GM19324 (cell line): ENCODE data around the gene IL11RA.

Experiments used
- ATAC-seq: cut with Tn5 transposase; IDR thresholded peaks from one replicate; pipeline ENCODE4 v1.9.1; 2021; ENCODE audit warnings: mild to moderate bottlenecking, moderate library complexity; ENCODE audit not compliant: unreplicated experiment, low FRiP score

IL11RA gene

DNA sequence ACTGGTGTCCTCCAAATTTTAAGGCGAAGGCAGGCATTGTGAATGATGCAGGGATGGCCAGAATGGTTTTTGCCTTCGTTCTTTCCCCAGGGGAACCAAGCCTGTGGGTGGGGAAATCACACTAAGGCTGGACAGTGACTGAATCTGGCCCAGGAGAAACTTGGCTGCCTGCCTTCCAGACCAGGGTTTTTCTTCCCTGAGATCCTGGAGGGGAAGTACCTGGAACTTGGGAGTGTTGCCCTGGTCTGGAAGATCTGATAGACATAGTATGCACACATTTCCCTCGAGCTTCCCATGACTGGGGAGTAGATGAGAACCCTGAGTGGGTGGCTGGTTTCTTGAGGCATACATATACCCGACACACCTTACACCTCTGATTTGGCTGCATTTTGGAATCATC is 664 bp upstream of the IL11RA start:
- ATAC-seq: no peak

- ATAC-seq: no peak
These were observed 616 bp downstream of the IL11RA start for GRCh38 chr9:34652602-34653000.

DNA sequence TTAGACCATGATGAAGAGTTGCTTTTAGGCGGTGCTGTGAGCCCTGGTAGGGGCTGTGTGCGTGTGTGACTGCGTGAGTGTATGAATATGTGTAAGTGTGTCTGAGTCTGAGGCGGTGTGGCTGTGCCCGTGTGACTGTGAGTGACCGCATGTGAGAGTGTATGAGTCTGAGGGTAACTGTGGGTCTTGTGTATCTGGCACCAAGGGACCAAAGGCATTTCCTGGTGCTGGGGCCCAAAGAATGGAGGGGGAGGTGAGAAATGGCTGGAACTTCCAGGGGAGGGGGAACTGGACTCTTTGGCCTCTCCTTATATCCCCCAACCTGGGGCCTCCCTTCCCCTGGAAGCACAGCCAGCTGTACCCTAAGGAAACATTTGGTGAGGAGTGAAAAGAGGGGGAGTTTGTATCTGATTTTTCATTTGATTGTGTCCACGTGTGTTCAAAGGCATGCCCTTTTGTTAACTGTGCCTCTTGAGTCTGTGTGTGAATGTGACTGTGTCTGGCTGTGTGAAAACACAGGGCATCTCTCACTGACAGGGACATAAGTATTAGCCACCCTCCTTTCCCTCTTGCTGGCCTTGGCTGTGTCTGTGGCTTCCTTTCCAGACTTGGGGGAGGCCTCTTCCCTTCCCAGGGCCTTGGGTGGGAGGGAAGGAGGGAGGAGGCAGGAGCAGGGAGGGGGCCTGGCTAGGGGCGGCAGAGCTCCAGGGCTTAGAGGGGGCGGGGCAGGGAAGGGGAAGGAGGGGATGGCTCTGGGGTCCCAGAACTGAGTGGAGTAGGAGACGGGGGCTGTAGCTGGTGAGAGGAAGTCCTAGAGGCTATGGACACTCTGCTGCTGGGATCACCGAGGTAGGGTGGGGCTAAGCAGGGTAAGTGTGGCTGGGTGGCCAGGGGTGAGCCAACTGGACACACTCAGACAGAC is 1.4 kb downstream of the IL11RA start:
- ATAC-seq: no peak

DNA sequence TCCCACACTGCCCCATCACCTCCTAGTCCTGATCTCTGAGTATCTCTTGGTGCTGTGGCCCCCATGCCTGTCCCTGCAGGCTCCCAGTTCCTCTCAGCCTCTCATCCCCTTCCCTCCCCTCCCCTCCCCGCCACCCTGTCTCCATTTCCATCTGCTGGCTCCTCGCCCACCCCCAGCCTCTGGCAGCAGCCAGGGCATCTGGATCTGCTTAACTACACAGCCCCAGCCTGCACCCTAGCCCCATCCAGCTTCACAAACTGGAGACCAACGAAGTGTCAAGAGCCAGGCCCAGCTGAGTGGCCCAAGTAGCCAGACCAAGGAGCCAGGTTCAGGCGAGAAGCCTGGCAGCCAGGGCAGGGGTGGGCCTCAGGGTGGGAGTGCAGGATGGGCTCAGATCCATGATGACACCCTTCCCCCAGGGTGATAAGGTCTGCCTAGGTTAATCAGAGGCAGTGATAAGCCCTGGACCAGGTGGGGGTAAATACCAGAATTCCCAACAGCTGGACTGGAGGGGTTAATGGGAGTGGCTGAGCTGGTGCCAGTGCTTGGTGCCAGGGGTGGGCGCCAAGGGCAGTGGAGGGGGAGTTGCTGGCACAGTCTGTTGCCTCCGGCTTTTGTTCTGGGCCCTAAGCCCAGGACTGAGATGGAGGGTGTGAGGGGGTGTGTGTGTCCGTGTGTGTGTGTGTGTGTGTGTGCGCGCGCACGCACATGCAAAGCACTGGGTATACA is 2.5 kb downstream of the IL11RA start:
- no peak for ATAC-seq

GRCh38 chr9:34655394-34655793 is 3.4 kb downstream of the IL11RA start:
- no peak for ATAC-seq

GRCh38 chr9:34656992-34657391 is 5.0 kb downstream of the IL11RA start:
- no peak for ATAC-seq

GRCh38 chr9:34658461-34658860 is 6.5 kb downstream of the IL11RA start:
- ATAC-seq: no peak

DNA sequence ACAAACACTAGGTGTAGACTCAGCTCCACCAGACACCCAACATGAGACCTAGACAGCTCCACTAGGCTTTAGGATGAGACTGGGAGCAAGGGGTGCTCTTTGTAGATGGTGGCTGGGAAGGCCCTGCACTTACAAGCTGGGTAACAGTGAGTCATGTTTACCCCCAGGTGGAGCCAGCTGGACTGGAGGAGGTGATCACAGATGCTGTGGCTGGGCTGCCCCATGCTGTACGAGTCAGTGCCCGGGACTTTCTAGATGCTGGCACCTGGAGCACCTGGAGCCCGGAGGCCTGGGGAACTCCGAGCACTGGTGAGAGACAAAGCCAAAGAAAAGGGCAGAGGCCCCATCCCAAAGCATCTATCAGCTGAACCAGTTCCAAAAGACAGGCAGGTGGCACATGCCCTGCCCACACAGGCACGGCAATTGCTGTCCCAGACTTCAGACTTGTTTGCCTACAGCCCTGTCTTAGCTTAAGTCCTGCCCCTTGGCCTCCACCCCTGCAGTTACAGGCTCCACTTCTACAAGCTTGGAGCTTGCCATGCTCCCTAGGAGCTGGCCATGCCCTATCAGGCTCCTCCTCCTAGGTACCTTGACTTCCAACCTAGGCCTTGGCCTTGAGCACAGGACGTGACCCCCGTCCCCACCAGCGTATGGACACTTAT is 7.7 kb downstream of the IL11RA start:
- ATAC-seq: no peak

DNA sequence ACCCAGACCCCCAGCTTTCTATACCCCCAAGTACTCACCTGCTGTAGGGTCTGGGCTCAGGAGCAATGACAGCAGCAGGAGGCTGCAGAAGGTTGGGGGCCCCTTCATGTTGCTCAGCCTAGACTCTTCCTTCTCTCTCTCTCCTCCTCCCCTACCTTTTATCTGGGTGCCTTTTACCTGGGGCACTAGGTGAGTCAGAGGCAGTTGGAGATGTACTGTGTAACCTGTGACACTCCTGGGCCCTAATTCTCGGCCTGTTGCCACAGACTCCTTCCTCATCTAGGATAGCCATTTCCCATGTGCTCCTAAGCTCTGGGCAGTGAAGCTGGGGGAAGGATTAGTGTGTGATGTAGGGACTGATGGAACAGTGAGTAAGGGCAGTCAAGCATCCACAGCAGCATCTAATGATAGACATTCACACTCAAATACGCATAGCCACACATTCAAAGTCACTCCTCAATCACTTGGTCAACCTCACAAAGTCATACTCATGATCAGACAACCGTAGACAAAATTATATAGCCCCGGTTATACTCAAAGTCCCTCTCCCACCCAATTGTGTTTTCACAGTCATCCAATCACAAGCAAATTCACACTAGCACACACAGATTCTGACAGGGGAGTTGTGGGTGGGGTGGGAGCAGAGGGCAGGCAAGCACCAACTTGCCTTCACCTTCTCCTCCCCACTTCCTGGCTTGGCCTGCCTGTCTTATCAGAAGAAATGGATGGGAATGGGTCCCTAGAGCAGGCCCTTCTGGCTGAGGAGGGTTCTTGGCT is 10.7 kb downstream of the IL11RA start, which contains the start of gene CCL27:
Gene CCL27, minus strand, starts transcription at position 132 of the 777 bp plus-strand sequence. Its CDS starts 24 bp downstream, at position 108.
- ATAC-seq: no peak

DNA sequence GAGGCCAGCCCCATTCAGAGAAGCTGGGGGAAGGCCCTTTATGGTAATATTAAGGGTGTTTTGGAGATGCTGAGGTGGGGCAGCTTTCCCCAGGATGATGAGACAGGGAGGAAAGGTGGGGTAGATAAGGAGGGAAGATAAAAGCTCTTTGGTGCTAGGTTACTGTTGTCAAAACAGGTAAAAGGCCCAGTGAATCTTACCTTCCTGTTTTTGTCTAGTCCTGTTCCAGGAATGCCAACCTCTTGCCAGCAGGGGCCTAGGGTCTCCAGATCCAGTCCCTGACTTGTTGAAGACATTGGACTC is 11.3 kb downstream of the IL11RA start:
- no peak for ATAC-seq

- ATAC-seq: no peak
These were observed 12.5 kb downstream of the IL11RA start for GRCh38 chr9:34664281-34665066.

GRCh38 chr9:34665067-34665380 is 13.0 kb downstream of the IL11RA start:
- peak; percentile 20 for ATAC-seq

DNA sequence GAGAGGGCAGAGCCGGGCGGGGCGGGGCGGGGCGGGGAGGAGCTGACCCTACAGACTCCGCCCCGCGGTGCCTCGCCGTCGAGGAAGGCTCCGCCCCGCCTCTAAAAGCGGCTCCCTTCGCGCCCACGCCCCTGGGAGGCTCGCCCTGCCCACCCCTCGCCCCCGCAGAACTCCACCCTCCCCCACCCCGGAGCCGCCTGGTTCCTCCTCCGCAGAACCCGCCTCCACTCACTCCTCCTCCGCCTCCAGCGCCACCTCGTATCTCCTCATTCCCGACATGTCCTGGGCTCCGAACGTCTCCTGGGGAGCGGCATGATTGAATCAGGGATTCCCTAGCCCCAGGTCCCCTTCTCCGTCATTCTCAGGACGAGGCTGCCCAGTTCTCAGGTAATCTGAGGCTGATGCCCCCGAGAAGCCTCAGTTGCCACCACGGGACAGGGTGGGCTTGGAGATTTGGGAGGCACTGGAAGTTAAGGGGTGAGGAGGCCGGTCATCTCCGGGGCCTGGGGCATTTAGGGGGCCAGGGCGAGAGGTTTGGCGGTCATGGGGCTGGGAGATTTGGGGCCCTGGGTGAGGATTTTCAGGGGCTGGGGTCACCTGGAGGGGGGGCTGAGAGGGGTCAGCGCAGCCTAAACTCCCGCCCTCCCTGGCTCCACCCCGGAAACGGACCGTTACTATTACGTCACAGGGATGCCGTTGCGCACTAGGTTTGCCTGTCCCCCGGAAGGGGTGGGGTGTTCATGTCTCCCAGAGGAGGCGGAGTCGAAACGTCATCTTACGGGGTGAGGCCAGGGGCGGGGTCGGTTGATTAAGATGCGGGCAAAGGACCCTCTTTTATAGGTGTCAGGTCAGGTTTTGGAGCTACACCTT is 13.6 kb downstream of the IL11RA start:
- ATAC-seq: peak; percentile 74

DNA sequence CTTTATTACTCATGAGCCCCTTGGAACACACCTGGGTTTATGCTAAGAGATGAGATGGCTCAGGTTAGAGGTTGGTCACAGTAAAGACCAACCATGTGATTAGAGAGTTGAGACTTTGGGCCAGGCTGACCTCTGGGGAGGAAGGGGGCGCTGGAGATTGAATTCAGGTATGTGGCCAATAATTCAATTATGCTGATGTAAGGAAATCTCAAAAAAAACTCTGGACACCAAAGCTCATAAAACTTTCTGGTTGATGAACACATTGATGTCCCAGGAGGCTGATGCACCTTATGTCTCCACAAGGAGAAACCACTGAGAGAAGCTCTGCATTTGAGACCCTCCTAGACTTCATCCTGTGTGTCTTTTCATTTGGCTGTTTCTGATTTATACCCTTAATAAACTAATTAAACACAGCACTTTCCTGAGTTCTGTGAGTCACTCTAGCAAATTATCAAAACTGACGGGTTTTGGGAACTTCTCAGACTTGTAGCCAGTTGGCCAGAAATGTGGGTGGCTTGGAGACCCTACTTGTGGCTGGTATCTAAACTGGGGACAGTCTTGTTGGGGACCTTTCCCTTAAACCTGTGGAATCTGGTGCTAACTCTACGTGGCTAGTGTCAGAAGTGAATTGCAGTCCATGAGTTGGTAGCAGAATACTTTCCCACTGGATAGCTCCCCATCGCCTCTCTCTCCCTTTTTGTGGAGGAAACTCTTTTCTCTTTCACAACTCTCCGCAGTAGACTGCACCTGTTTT is 18.0 kb downstream of the IL11RA start:
- ATAC-seq: no peak

GRCh38 chr9:34671307-34671706 is 19.3 kb downstream of the IL11RA start:
- no peak for ATAC-seq

DNA sequence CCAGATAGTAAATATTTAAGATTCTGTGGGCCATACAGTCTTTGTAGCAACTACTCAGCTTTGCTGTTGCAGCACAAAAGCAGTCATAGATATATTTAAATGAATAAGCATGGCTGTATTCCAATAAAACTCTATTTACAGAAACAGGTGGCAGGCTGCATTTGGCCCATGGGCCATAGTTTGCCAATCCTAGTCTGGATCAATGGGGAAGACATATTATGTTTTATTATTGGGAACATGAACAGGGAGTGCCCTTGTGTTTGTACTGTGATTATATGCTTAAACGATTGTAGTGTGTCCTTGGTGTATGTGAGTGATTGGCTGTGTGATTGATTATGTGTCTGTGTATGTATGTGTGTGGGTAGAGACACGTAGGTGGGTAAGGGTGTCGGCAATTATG is 22.5 kb downstream of the IL11RA start:
- no peak for ATAC-seq

DNA sequence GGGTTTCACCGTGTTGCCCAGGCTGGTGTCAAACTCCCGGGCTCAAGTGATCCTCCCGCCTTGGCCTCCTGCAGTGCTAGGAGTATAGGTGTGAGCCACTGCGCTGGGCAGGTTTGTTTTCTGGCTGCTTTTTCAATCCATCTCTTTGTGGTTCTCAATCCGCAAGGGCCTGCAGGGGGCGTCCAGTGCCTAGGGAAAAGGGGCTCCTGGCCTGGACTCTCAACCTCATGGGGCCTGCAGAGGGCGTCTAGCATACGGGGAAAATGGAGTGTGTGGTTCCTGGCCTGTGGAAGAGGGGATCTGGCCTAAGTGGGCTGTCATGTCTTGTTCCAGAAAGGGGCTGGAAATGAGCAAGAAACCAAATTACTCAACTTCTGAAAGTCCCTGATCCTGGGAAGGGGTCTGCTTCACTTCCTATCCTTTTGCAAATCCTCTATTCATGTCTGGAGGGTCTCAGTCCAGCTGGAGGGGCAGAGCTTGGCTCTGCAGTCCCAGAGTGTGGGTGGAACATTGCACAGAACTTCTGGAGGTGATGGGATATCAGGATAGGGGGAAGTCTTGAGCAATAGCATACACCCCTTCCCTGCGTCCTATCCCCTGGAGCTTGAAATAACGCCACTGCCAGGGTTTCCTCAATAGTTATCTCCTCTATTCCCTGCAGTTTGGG is 23.2 kb downstream of the IL11RA start:
- ATAC-seq: no peak

- ATAC-seq: no peak
These were observed 23.9 kb downstream of the IL11RA start for GRCh38 chr9:34675869-34676268.
